ENCODE data around the gene PTHLH. TPM values are rescaled to one million over a fixed set of nuclear protein-coding genes. Genes with fewer than 3 reads are reported as not detected.

Gene PTHLH
- total RNA-seq, 3 donors from 2014 or later (not counting 1 experiment from before 2014, with no cell fraction given): not detected

DNA sequence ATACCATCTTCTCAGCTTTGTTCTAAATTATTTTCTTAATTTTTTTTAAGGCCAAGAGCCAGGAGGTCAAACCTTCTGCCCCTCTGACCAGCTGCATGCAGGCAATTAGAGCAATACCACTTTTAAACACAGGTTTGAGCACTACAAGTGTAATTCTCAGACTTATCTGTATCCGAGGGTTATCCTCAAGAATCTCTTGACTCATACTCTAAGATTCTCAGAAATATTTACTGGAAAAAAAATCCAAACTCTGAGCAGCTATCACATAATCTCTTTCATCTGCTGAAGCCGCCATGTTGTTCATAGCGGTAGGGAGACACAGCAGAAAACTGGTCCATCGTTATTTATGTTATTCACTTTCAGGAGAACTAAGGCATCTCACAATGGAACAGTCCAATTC, 27.4 kb upstream of the PTHLH start:
- H3K27ac Mint-ChIP-seq: no peak overlapping the region
- H3K4me3 Mint-ChIP-seq: no peak overlapping the region
- TF ChIP-seq, protein P1, sequence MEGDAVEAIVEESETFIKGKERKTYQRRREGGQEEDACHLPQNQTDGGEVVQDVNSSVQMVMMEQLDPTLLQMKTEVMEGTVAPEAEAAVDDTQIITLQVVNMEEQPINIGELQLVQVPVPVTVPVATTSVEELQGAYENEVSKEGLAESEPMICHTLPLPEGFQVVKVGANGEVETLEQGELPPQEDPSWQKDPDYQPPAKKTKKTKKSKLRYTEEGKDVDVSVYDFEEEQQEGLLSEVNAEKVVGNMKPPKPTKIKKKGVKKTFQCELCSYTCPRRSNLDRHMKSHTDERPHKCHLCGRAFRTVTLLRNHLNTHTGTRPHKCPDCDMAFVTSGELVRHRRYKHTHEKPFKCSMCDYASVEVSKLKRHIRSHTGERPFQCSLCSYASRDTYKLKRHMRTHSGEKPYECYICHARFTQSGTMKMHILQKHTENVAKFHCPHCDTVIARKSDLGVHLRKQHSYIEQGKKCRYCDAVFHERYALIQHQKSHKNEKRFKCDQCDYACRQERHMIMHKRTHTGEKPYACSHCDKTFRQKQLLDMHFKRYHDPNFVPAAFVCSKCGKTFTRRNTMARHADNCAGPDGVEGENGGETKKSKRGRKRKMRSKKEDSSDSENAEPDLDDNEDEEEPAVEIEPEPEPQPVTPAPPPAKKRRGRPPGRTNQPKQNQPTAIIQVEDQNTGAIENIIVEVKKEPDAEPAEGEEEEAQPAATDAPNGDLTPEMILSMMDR (IDR thresholded peaks at IDR 0.05): no peak
- peaks cover 6 to 12% of the 10 kb centered on the region in 2 donors for H3K9me3 Mint-ChIP-seq
- DNase-seq (no peak), ATAC-seq (no peak)
- Histone ChIP-seq H3K27ac (ENCODE audit: low read length) (no peak overlapping the region), H3K4me3 (ENCODE audit: low read length) (no peak overlapping the region), H3K27me3 (ENCODE audit: control insufficient read depth, insufficient read depth, low read length) (no peaks in the 10 kb centered on the region), H3K4me1 (ENCODE audit: control insufficient read depth, insufficient read depth, low read length) (no peaks in the 10 kb centered on the region), H3K36me3 (ENCODE audit: control insufficient read depth, insufficient read depth, low read length) (no peaks in the 10 kb centered on the region), H3K9me3 (ENCODE audit: control insufficient read depth, insufficient read depth, low read length) (no peaks in the 10 kb centered on the region)
- peaks cover 0 to 2% of the 10 kb centered on the region in 2 donors for H3K27me3 Mint-ChIP-seq (ENCODE audit: low read depth in 2 of 2)
- no peaks in the 10 kb centered on the region for H3K4me1 Mint-ChIP-seq
- H3K36me3 Mint-ChIP-seq: no peaks in the 10 kb centered on the region
- intact Hi-C loops (cut with micrococcal nuclease): no loop called here
- 95% methylated on average over 4 of the region's 4 CpGs for WGBS (ENCODE audit: insufficient coverage)

DNA sequence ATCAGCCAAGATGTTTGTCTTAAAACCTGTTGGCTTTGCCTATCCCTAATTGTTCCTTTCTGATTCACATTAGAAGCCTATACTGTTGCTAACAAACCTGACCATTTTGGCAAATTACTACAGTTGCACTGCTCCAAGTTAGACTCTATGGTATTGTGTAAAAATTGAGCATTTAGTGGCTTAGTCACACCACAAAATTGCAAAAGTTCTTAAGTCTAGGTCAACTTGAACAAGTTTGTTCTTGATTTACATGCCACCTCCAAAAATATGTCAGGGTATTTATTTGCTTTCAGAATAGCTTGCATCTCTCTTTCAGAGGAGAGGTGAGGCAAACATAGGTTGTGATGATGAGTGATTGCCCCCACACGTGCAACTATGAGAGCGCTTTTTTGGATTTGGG, 27.0 kb upstream of the PTHLH start:
- no peak overlapping the region for H3K27ac ChIP-seq (ENCODE audit: low read length)
- Mint-ChIP-seq H3K4me1 (no peaks in the 10 kb centered on the region), H3K36me3 (no peaks in the 10 kb centered on the region), H3K27ac (no peak overlapping the region), H3K9me3 (peaks cover 6 to 12% of the 10 kb centered on the region in 2 donors), H3K27me3 (ENCODE audit: low read depth in 2 of 2) (peaks cover 0 to 2% of the 10 kb centered on the region in 2 donors), H3K4me3 (no peak overlapping the region)
- 74% methylated on average over 2 of the region's 2 CpGs for WGBS (ENCODE audit: insufficient coverage)
- TF ChIP-seq, protein P1 (IDR thresholded peaks at IDR 0.05): no peak
- no peak overlapping the region for H3K4me3 ChIP-seq (ENCODE audit: low read length)
- DNase-seq: no peak
- no peaks in the 10 kb centered on the region for H3K36me3 ChIP-seq (ENCODE audit: control insufficient read depth, insufficient read depth, low read length)
- H3K9me3 ChIP-seq (ENCODE audit: control insufficient read depth, insufficient read depth, low read length): no peaks in the 10 kb centered on the region
- intact Hi-C loops (cut with micrococcal nuclease): no loop called here
- no peaks in the 10 kb centered on the region for H3K4me1 ChIP-seq (ENCODE audit: control insufficient read depth, insufficient read depth, low read length)
- H3K27me3 ChIP-seq (ENCODE audit: control insufficient read depth, insufficient read depth, low read length): no peaks in the 10 kb centered on the region
- no peak for ATAC-seq

DNA sequence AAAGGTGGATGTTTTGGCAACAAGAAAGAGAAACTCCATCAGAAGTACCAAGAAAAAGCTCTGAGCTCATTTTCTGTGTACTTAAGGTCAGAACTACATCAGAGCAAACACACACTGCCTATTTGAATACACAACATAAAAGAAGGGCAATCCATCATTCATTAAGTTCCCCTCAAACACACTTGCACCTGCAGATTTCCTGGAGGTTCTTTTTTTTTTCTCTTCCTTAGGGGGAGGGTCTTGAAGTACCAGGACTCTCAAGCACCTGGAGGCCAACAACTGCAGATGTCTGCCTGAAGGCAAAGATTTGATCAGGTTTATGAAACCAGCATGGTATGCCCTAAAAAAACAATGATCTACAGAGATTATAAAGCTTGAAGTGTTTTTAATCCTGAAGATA, 26.1 kb upstream of the PTHLH start:
- Histone ChIP-seq H3K9me3 (ENCODE audit: control insufficient read depth, insufficient read depth, low read length) (no peaks in the 10 kb centered on the region), H3K36me3 (ENCODE audit: control insufficient read depth, insufficient read depth, low read length) (no peaks in the 10 kb centered on the region), H3K4me3 (ENCODE audit: low read length) (no peak overlapping the region), H3K27ac (ENCODE audit: low read length) (no peak overlapping the region), H3K4me1 (ENCODE audit: control insufficient read depth, insufficient read depth, low read length) (no peaks in the 10 kb centered on the region), H3K27me3 (ENCODE audit: control insufficient read depth, insufficient read depth, low read length) (no peaks in the 10 kb centered on the region)
- no peaks in the 10 kb centered on the region for H3K36me3 Mint-ChIP-seq
- H3K9me3 Mint-ChIP-seq: peaks cover 6 to 12% of the 10 kb centered on the region in 2 donors
- DNase-seq (no peak), ATAC-seq (no peak)
- no peaks in the 10 kb centered on the region for H3K4me1 Mint-ChIP-seq
- H3K4me3 Mint-ChIP-seq: no peak overlapping the region
- intact Hi-C loops (cut with micrococcal nuclease): no loop called here
- TF ChIP-seq, protein P1 (IDR thresholded peaks at IDR 0.05): no peak
- no peak overlapping the region for H3K27ac Mint-ChIP-seq
- peaks cover 0 to 2% of the 10 kb centered on the region in 2 donors for H3K27me3 Mint-ChIP-seq (ENCODE audit: low read depth in 2 of 2)

- Mint-ChIP-seq H3K27ac (no peak overlapping the region), H3K4me3 (no peak overlapping the region), H3K4me1 (no peaks in the 10 kb centered on the region), H3K9me3 (peaks cover 6 to 14% of the 10 kb centered on the region in 2 donors), H3K27me3 (ENCODE audit: low read depth in 2 of 2) (peaks cover 0 to 2% of the 10 kb centered on the region in 2 donors), H3K36me3 (no peaks in the 10 kb centered on the region)
- no peak for ATAC-seq
- Histone ChIP-seq H3K36me3 (ENCODE audit: control insufficient read depth, insufficient read depth, low read length) (no peaks in the 10 kb centered on the region), H3K9me3 (ENCODE audit: control insufficient read depth, insufficient read depth, low read length) (no peaks in the 10 kb centered on the region), H3K27me3 (ENCODE audit: control insufficient read depth, insufficient read depth, low read length) (no peaks in the 10 kb centered on the region), H3K4me3 (ENCODE audit: low read length) (no peak overlapping the region), H3K27ac (ENCODE audit: low read length) (no peak overlapping the region), H3K4me1 (ENCODE audit: control insufficient read depth, insufficient read depth, low read length) (no peaks in the 10 kb centered on the region)
- TF ChIP-seq, protein P1 (IDR thresholded peaks at IDR 0.05): no peak
- WGBS (ENCODE audit: insufficient coverage): 80% methylated on average over 1 of the region's 2 CpGs
- DNase-seq: no peak
- intact Hi-C loops (cut with micrococcal nuclease): no loop called here
Measured at GRCh38 chr12:27998170-27998569, 25.6 kb upstream of the PTHLH start.
